Neural crest cell (in vitro differentiated cells): ENCODE measurements around the gene FSHB. TPM values are rescaled to one million over a fixed set of nuclear protein-coding genes. Genes with fewer than 3 reads are reported as not detected.
"Not testable (repeated sequence)": the region's sequence is repeated elsewhere in the genome, so short reads cannot be mapped to it uniquely, and the experiment has no call there.

Source experiments
- DNase-seq: peaks from one replicate; pipeline ENCODE4 v3.0.0; 2021; ENCODE audit warnings: low read depth, mixed read lengths, low spot score
- H3K27ac Mint-ChIP-seq: one replicate; pipeline ENCODE4 v1.8.0; 2021; ENCODE audit warnings: mild to moderate bottlenecking, mixed read lengths; ENCODE audit not compliant: unreplicated experiment
- H3K27me3 Mint-ChIP-seq: 2 replicates; pipeline ENCODE4 v1.8.0; 2021; ENCODE audit warnings: low read depth, mild to moderate bottlenecking, mixed read lengths
- H3K36me3 Mint-ChIP-seq: 2 replicates; pipeline ENCODE4 v1.8.0; 2021; ENCODE audit warnings: low read depth, mild to moderate bottlenecking, mixed read lengths
- H3K4me1 Mint-ChIP-seq: 2 replicates; pipeline ENCODE4 v1.8.0; 2021; ENCODE audit warnings: mixed read lengths
- H3K4me3 Mint-ChIP-seq: one replicate; pipeline ENCODE4 v1.8.0; 2021; ENCODE audit warnings: mild to moderate bottlenecking, mixed read lengths
- H3K9me3 Mint-ChIP-seq: 2 replicates; pipeline ENCODE4 v1.8.0; 2021; ENCODE audit warnings: mixed read lengths
- CTCF ChIP-seq: fragments of 200-600 bp; sonication (generic); conservative IDR thresholded peaks from 2 replicates; pipeline ENCODE4 v1.5.0; 2021; ENCODE audit warnings: antibody characterized with exemption, mild to moderate bottlenecking
- long read RNA-seq: library from polyadenylated mRNA; unstranded; transcript quantifications from one replicate; pipeline ENCODE4 v2.0.0, GENCODE V29; 2020
- total RNA-seq: library from RNA; stranded (reverse); gene quantifications from 2 replicates; pipeline ENCODE4 v1.2.1, GENCODE V29; 2021

Gene FSHB
- not detected in 2 replicates for total RNA-seq
- long read RNA-seq: 0 reads

- Mint-ChIP-seq H3K9me3 (peaks cover 8% of the 10 kb centered on the region), H3K4me1 (no peaks in the 10 kb centered on the region), H3K36me3 (no peaks in the 10 kb centered on the region), H3K27me3 (peaks cover 15% of the 10 kb centered on the region), H3K27ac (no peak within 1 kb of the TSS), H3K4me3 (no peak within 1 kb of the TSS)
- DNase-seq: no peak
- TF ChIP-seq CTCF: no peak
Observed at GRCh38 chr11:30230714-30231113, at the start of gene FSHB. TSS of gene FSHB (plus strand) at chr11:30231014. CDS start at chr11:30231903, 889 bp downstream.

- TF ChIP-seq CTCF: no peak
- DNase-seq: no peak
- no peaks in the 10 kb centered on the region for H3K4me1 Mint-ChIP-seq
- no peak overlapping the region for H3K4me3 Mint-ChIP-seq
- H3K9me3 Mint-ChIP-seq: peaks cover 4% of the 10 kb centered on the region
- peaks cover 15% of the 10 kb centered on the region for H3K27me3 Mint-ChIP-seq
- H3K27ac Mint-ChIP-seq: no peak overlapping the region
- H3K36me3 Mint-ChIP-seq: no peaks in the 10 kb centered on the region
Observed at GRCh38 chr11:30186748-30187147, 44.1 kb upstream of the FSHB start.

- Mint-ChIP-seq H3K27me3 (peaks cover 17% of the 10 kb centered on the region), H3K36me3 (no peaks in the 10 kb centered on the region), H3K4me3 (no peak overlapping the region), H3K27ac (no peak overlapping the region), H3K4me1 (no peaks in the 10 kb centered on the region), H3K9me3 (no peaks in the 10 kb centered on the region)
- DNase-seq: no peak
- TF ChIP-seq CTCF: no peak
Observed at GRCh38 chr11:30192620-30193019, 38.2 kb upstream of the FSHB start.

GRCh38 chr11:30196400-30197206 is 34.2 kb upstream of the FSHB start:
- Mint-ChIP-seq H3K4me3 (no peak overlapping the region), H3K4me1 (no peaks in the 10 kb centered on the region), H3K27me3 (peaks cover 10% of the 10 kb centered on the region), H3K9me3 (peaks cover 4% of the 10 kb centered on the region), H3K27ac (no peak overlapping the region), H3K36me3 (no peaks in the 10 kb centered on the region)
- TF ChIP-seq CTCF: peak; percentile 84
- DNase-seq: peak; percentile 73

- no peak for TF ChIP-seq CTCF
- Mint-ChIP-seq H3K4me3 (no peak overlapping the region), H3K27ac (no peak overlapping the region)
Observed at GRCh38 chr11:30197869-30198268, 32.9 kb upstream of the FSHB start.

GRCh38 chr11:30202989-30203388 is 27.8 kb upstream of the FSHB start:
- H3K27me3 Mint-ChIP-seq, H3K27ac Mint-ChIP-seq, H3K36me3 Mint-ChIP-seq, H3K4me3 Mint-ChIP-seq, DNase-seq, H3K9me3 Mint-ChIP-seq, H3K4me1 Mint-ChIP-seq: not testable (repeated sequence)

More at GRCh38 chr11:30197869-30198268, 32.9 kb upstream of the FSHB start:
- H3K27me3 Mint-ChIP-seq: peaks cover 7% of the 10 kb centered on the region
- no peak for DNase-seq
- H3K4me1 Mint-ChIP-seq: no peaks in the 10 kb centered on the region
- no peaks in the 10 kb centered on the region for H3K36me3 Mint-ChIP-seq
- H3K9me3 Mint-ChIP-seq: peaks cover 4% of the 10 kb centered on the region
